GM12878 (cell line): Measurements from ENCODE around the gene RREB1. TPM values are rescaled to one million over a fixed set of nuclear protein-coding genes. Genes with fewer than 3 reads are reported as not detected.

Experiments used
- ATAC-seq: fragments of 200-7000 bp; cut with Tn5 transposase; 3 replicates; pipeline ENCODE4 v1.9.1; 2020; ENCODE audit warnings: mild to moderate bottlenecking, moderate library complexity
- BruUV-seq: library from RNA; stranded (reverse); fragments of 400-500 nt; replicated peaks from 2 replicates; lab custom pipeline; 2021; lab: Mats Ljungman, UMichigan
- CTCF ChIA-PET: fragments of 300-600 bp; sonication (Branson Sonifier 250); formaldehyde crosslinking; extraction: SDS; loops from one replicate; lab custom pipeline; 2021; ENCODE audit warnings: inconsistent platforms; lab: Yijun Ruan, JAX
- POLR2A ChIA-PET: fragments of 350-600 bp; formaldehyde crosslinking; extraction: SDS; loops from one replicate; lab custom pipeline; 2021; ENCODE audit warnings: inconsistent platforms; lab: Charles Lee
- RAD21 ChIA-PET: fragments of 300-600 bp; sonication (Branson Sonifier 250); formaldehyde crosslinking; loops from one replicate; lab custom pipeline; 2023; ENCODE audit warnings: antibody characterized with exemption; ENCODE audit not compliant: unreplicated experiment; lab: Charles Lee
- SMC1A ChIA-PET: fragments of 300-600 bp; sonication (Branson Sonifier 250); formaldehyde crosslinking; loops from one replicate; lab custom pipeline; 2023; ENCODE audit not compliant: unreplicated experiment, uncharacterized antibody; lab: Charles Lee
- DNase-seq: peaks from one replicate; pipeline ENCODE4 v3.0.0-alpha.2; 2011; ENCODE audit warnings: low read depth, low spot score
- FAIRE-seq: peaks from 3 replicates; lab custom pipeline; 2011; peaks lifted over from hg19 to GRCh38; lab: Jason Lieb, UNC
- H2AFZ ChIP-seq: 2 replicates; pipeline ENCODE4 v1.6.0; 2011; ENCODE audit warnings: low read depth, low read length, control low read depth; ENCODE audit not compliant: control insufficient read depth
- H3K27ac ChIP-seq: 2 replicates; pipeline ENCODE4 v1.5.1; 2011; ENCODE audit warnings: control low read depth; ENCODE audit not compliant: control insufficient read depth, insufficient read depth
- H3K27me3 ChIP-seq, 2 experiments: replicated peaks in 1 of 2; 2 replicates each; pipeline versions ENCODE4 v1.6.0 to v1.6.1; 2011; ENCODE audit warnings: low read length in 1 of 2; ENCODE audit not compliant: control insufficient read depth in 2 of 2, insufficient read depth in 2 of 2
- H3K36me3 ChIP-seq, 2 experiments: 2 replicates each; pipeline ENCODE4 v1.5.1; 2011; ENCODE audit warnings: low read length in 1 of 2; ENCODE audit not compliant: control insufficient read depth in 2 of 2, insufficient read depth in 2 of 2
- H3K4me1 ChIP-seq: 2 replicates; pipeline ENCODE4 v1.6.1; 2011; ENCODE audit warnings: mild to moderate bottlenecking, low read length, moderate library complexity, mixed read lengths; ENCODE audit not compliant: control insufficient read depth, insufficient read depth
- H3K4me2 ChIP-seq: 2 replicates; pipeline ENCODE4 v1.6.0; 2011; ENCODE audit warnings: control low read depth; ENCODE audit not compliant: control insufficient read depth, insufficient read depth
- H3K4me3 ChIP-seq: fragments of 200-600 bp; sonication (generic); 2 replicates; pipeline ENCODE4 v1.5.1; 2016
- H3K79me2 ChIP-seq: 2 replicates; pipeline ENCODE4 v1.6.0; 2011; ENCODE audit warnings: low read length; ENCODE audit not compliant: control insufficient read depth, insufficient read depth
- H3K9ac ChIP-seq: 2 replicates; pipeline ENCODE4 v1.8.0; 2011; ENCODE audit warnings: low read length, control low read depth, mixed read lengths; ENCODE audit not compliant: control insufficient read depth, insufficient read depth
- H3K9me3 ChIP-seq: replicated peaks from 3 replicates; pipeline ENCODE4 v1.5.1; 2011; ENCODE audit warnings: mild to moderate bottlenecking, low read length; ENCODE audit not compliant: control insufficient read depth, insufficient read depth
- H4K20me1 ChIP-seq: 2 replicates; pipeline ENCODE4 v1.6.0; 2011; ENCODE audit not compliant: control insufficient read depth, insufficient read depth
- JUNB ChIP-seq: IDR thresholded peaks from 2 replicates; pipeline ENCODE4 v1.6.1; 2016; ENCODE audit warnings: antibody characterized with exemption, mild to moderate bottlenecking
- LARP7 ChIP-seq: fragments of 450-650 bp; IDR thresholded peaks from 2 replicates; pipeline ENCODE4 v1.6.1; 2017; ENCODE audit warnings: mild to moderate bottlenecking
- MXI1 ChIP-seq: fragments of 150-350 bp; IDR thresholded peaks from 2 replicates; pipeline ENCODE4 v1.6.1; 2011; ENCODE audit warnings: low read depth, mild to moderate bottlenecking, inconsistent platforms, low read length, improper control_type of control experiment
- NFIC ChIP-seq: IDR thresholded peaks from 2 replicates; pipeline ENCODE4 v1.6.1; 2012; ENCODE audit warnings: low read depth, mild to moderate bottlenecking, inconsistent platforms, low read length, moderate library complexity
- NFXL1 ChIP-seq: fragments of 450-650 bp; IDR thresholded peaks from 2 replicates; pipeline ENCODE4 v1.6.1; 2017; ENCODE audit warnings: antibody characterized with exemption, mild to moderate bottlenecking, borderline replicate concordance
- SUPT20H ChIP-seq: IDR thresholded peaks from 2 replicates; pipeline ENCODE4 v1.6.1; 2011; ENCODE audit warnings: low read depth, mild to moderate bottlenecking, low read length, moderate library complexity, borderline replicate concordance; ENCODE audit not compliant: control insufficient read depth
- ZNF622 ChIP-seq: fragments of 450-650 bp; IDR thresholded peaks from 2 replicates; pipeline ENCODE4 v1.6.1; 2017; ENCODE audit warnings: mild to moderate bottlenecking, inconsistent platforms
- WGBS: methylation state at CpG from one replicate; pipeline ENCODE4 v1.1.6; 2016; ENCODE audit warnings: low lambda C conversion rate; ENCODE audit not compliant: insufficient replicate concordance, insufficient coverage; ENCODE audit errors: missing lambda C conversion rate; 5-methylcytosine and 5-hydroxymethylcytosine counted together
- in situ Hi-C: fragments of 300-500 bp; cut with MboI; formaldehyde crosslinking; loops from 9 replicates; pipeline ENCODE4 v1.14.3; 2018; ENCODE audit warnings: mixed read lengths
- intact Hi-C: fragments of 100-400 bp; cut with micrococcal nuclease; formaldehyde crosslinking; loops from one replicate; pipeline ENCODE4 v1.14.2; 2022; ENCODE audit not compliant: unreplicated experiment
- polyA plus RNA-seq, 11 experiments: library from polyadenylated mRNA; depleted of rRNA in 4 of 11; unstranded in 6 of 11; stranded (reverse) in 5 of 11; fragments of >200 nt; fragmentation: Nextera tagmentation in 4 of 11; fragmentation: Illumina TruSeq in 1 of 11; extraction: Ambion mirVana in 4 of 11; extraction: Trizol in 1 of 11; gene quantifications; 1 replicate in 1 of 11; 2 replicates in 10 of 11; pipeline versions ENCODE4 v1.2.1 to v1.2.3, GENCODE V29; 2011 to 2016; ENCODE audit warnings: inconsistent platforms in 2 of 11, missing spikeins in 2 of 11, low read depth in 1 of 11
- total RNA-seq, 4 experiments: library from RNA; depleted of rRNA in 3 of 4; stranded (reverse); fragments of >200 nt in 3 of 4; fragmentation: Illumina TruSeq in 1 of 4; extraction: Trizol in 1 of 4; gene quantifications; 2 replicates each; pipeline versions ENCODE4 v1.2.1 to v1.2.3, GENCODE V29; 2013 to 2021

RREB1 gene
- total and polyA plus RNA-seq, 10 of the 15 experiments (the other 5 are each of a cell fraction or from before 2014, with no cell fraction given), result 1.9 to 30.3 (median 8.6) TPM

- ChIA-PET CTCF (interaction anchor here (1.4 to 3.1 kb wide), 2 partner anchors 14 to 137 kb away, joined by 3 to 17 read pairs; no protein-coding TSS in a partner anchor), POLR2A (interaction anchor here (0.9 kb wide), 1 partner anchor 13 kb away, joined by 3 read pairs; no protein-coding TSS in a partner anchor), RAD21 (interaction anchor here (2.6 kb wide), 1 partner anchor 14 kb away, joined by 9 read pairs; no protein-coding TSS in a partner anchor), SMC1A (interaction anchor here (1.3 to 2.7 kb wide), 3 partner anchors 12 to 42 kb away, joined by 4 to 17 read pairs (median 6); no protein-coding TSS in a partner anchor)
- Histone ChIP-seq H4K20me1 (no peaks in the 10 kb centered on the region), H3K4me3 (no peak overlapping the region), H3K27ac (no peak overlapping the region), H3K27me3 (no peaks in the 10 kb centered on the region), H3K9ac (no peak overlapping the region), H3K4me1 (peaks cover 7% of the 10 kb centered on the region), H3K36me3 (no peaks in the 10 kb centered on the region), H2AFZ (no peak overlapping the region), H3K79me2 (no peaks in the 10 kb centered on the region), H3K4me2 (no peak overlapping the region), H3K9me3 (no peaks in the 10 kb centered on the region)
- WGBS, result 89% methylated on average over 10 of the region's 10 CpGs
- intact Hi-C loops (no loop called here), in situ Hi-C loops (no loop called here)
- TF ChIP-seq NFXL1 (no peak), SUPT20H (no peak), NFIC (no peak), LARP7 (no peak)
- DNase-seq (no peak), FAIRE-seq (no peak), ATAC-seq (no peak)
- BruUV-seq, result no TSS peak
Observed at GRCh38 chr6:7100753-7101081, 7.0 kb upstream of the RREB1 start.

- H4K20me1 ChIP-seq, result no peaks in the 10 kb centered on the region
- no peak overlapping the region for H3K4me2 ChIP-seq
- TF ChIP-seq JUNB (no peak), MXI1 (no peak), LARP7 (no peak), ZNF622 (no peak)
- H3K27ac ChIP-seq, result no peak overlapping the region
- no peak overlapping the region for H2AFZ ChIP-seq
- RAD21 ChIA-PET, result interaction anchor here (2.6 kb wide), 1 partner anchor 14 kb away, joined by 9 read pairs; no protein-coding TSS in a partner anchor
- H3K9me3 ChIP-seq, result no peaks in the 10 kb centered on the region
- SMC1A ChIA-PET, result interaction anchor here (1.4 to 3.2 kb wide), 2 partner anchors 14 to 34 kb away, joined by 4 to 16 read pairs; no protein-coding TSS in a partner anchor
- no peaks in the 10 kb centered on the region for H3K27me3 ChIP-seq
- H3K9ac ChIP-seq, result no peak overlapping the region
- DNase-seq (no peak), FAIRE-seq (no peak), ATAC-seq (no peak)
- H3K36me3 ChIP-seq, result no peaks in the 10 kb centered on the region
- in situ Hi-C loops (no loop called here), intact Hi-C loops (no loop called here)
- POLR2A ChIA-PET, result no interaction called here
- peaks cover 7% of the 10 kb centered on the region for H3K4me1 ChIP-seq
- BruUV-seq, result no TSS peak
- CTCF ChIA-PET, result interaction anchor here (1.4 kb wide), 1 partner anchor 137 kb away, joined by 3 read pairs; no protein-coding TSS in a partner anchor
- H3K4me3 ChIP-seq, result no peak overlapping the region
- 96% methylated on average over 8 of the region's 8 CpGs for WGBS
- no peaks in the 10 kb centered on the region for H3K79me2 ChIP-seq
Observed at GRCh38 chr6:7101290-7101689, 6.5 kb upstream of the RREB1 start.
